Astrocyte (in vitro differentiated cells and primary cell): ENCODE data around the gene PLA2G4A. TPM values are rescaled to one million over a fixed set of nuclear protein-coding genes. Genes with fewer than 3 reads are reported as not detected.

ENCODE experiments used
- DNase-seq: peaks from one replicate; pipeline ENCODE4 v3.0.0-alpha.2; 2010; ENCODE audit warnings: low read depth
- FAIRE-seq: peaks from 2 replicates; lab custom pipeline; 2011; peaks lifted over from hg19 to GRCh38; lab: Jason Lieb, UNC
- H2AFZ ChIP-seq: 2 replicates; pipeline ENCODE4 v1.6.0; 2012; ENCODE audit warnings: low read depth, low read length, inconsistent platforms
- H3K27ac ChIP-seq: 2 replicates; pipeline ENCODE4 v1.5.1; 2011; ENCODE audit warnings: low read depth, low read length, inconsistent platforms
- H3K27me3 ChIP-seq: 2 replicates; pipeline ENCODE4 v1.6.0; 2011; ENCODE audit warnings: low read length, inconsistent platforms; ENCODE audit not compliant: insufficient read depth
- H3K36me3 ChIP-seq: 2 replicates; pipeline ENCODE4 v1.5.1; 2011; ENCODE audit warnings: low read length, inconsistent platforms; ENCODE audit not compliant: insufficient read depth
- H3K4me1 ChIP-seq: 2 replicates; pipeline ENCODE4 v1.5.1; 2011; ENCODE audit warnings: low read length, inconsistent platforms; ENCODE audit not compliant: insufficient read depth
- H3K4me2 ChIP-seq: 2 replicates; pipeline ENCODE4 v1.6.0; 2012; ENCODE audit warnings: low read length, inconsistent platforms
- H3K4me3 ChIP-seq: 2 replicates; pipeline ENCODE4 v1.5.1; 2011; ENCODE audit warnings: low read depth, mild to moderate bottlenecking, low read length, inconsistent platforms; ENCODE audit not compliant: insufficient read depth
- H3K79me2 ChIP-seq: 2 replicates; pipeline ENCODE4 v1.6.0; 2012; ENCODE audit warnings: mild to moderate bottlenecking, low read length, inconsistent platforms; ENCODE audit not compliant: insufficient read depth
- H3K9ac ChIP-seq: 2 replicates; pipeline ENCODE4 v1.6.0; 2012; ENCODE audit warnings: mild to moderate bottlenecking, low read length, inconsistent platforms
- H3K9me3 ChIP-seq: 2 replicates; pipeline ENCODE4 v1.5.1; 2012; ENCODE audit warnings: low read depth, mild to moderate bottlenecking, low read length, inconsistent platforms; ENCODE audit not compliant: insufficient read depth
- H4K20me1 ChIP-seq: 2 replicates; pipeline ENCODE4 v1.6.0; 2012; ENCODE audit warnings: low read length, inconsistent platforms; ENCODE audit not compliant: insufficient read depth
- H3K27ac Mint-ChIP-seq: one replicate; pipeline ENCODE4 v1.8.0; 2021; ENCODE audit warnings: mild to moderate bottlenecking, mixed read lengths; ENCODE audit not compliant: unreplicated experiment
- H3K27me3 Mint-ChIP-seq: one replicate; pipeline ENCODE4 v1.8.0; 2021; ENCODE audit warnings: low read depth, mixed read lengths; ENCODE audit not compliant: unreplicated experiment
- H3K36me3 Mint-ChIP-seq: one replicate; pipeline ENCODE4 v1.8.0; 2021; ENCODE audit warnings: low read depth, mixed read lengths; ENCODE audit not compliant: unreplicated experiment
- H3K4me1 Mint-ChIP-seq: one replicate; pipeline ENCODE4 v1.8.0; 2021; ENCODE audit warnings: low read depth, mixed read lengths; ENCODE audit not compliant: unreplicated experiment
- H3K4me3 Mint-ChIP-seq: one replicate; pipeline ENCODE4 v1.8.0; 2021; ENCODE audit warnings: mild to moderate bottlenecking, moderate library complexity, mixed read lengths; ENCODE audit not compliant: unreplicated experiment
- H3K9me3 Mint-ChIP-seq: one replicate; pipeline ENCODE4 v1.8.0; 2021; ENCODE audit warnings: mild to moderate bottlenecking, mixed read lengths; ENCODE audit not compliant: unreplicated experiment
- EZH2 ChIP-seq: IDR thresholded peaks from 2 replicates; pipeline ENCODE4 v1.6.1; 2012; ENCODE audit warnings: mild to moderate bottlenecking, low read length, inconsistent platforms; ENCODE audit not compliant: insufficient read depth
- total RNA-seq: library from RNA; stranded (reverse); gene quantifications from 2 replicates; pipeline ENCODE4 v1.2.1, GENCODE V29; 2021
- TF ChIP-seq, protein P1 (sequence below): IDR thresholded peaks from 2 replicates; pipeline ENCODE4 v1.5.1; 2011; ENCODE audit warnings: low read depth, mild to moderate bottlenecking, inconsistent platforms, low read length, moderate library complexity; ENCODE audit not compliant: insufficient read depth

PLA2G4A gene
- total RNA-seq, 1 donor from 2014 or later: 1.4 TPM

DNA sequence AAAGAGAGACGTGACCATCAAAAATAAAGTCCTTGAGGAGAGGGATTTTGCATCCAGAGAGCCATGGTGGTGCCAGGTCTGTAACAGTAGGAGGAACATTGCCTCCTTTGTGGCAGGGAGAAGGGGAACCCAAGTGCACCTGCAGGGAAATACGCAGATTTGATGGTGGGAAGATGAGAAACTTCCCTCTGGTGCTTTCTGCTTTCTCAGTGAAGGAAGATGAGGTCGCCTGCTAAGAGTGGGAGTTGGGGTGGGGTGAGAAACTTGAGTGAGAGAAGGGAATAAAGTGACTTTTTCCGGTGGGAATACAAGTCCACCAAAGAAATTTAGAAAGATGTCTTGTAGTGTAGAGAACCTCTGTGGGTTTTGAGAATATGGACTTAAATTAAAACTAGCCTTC, 9.1 kb downstream of the PLA2G4A start:
- H3K9ac ChIP-seq: no peak overlapping the region
- H3K4me3 Mint-ChIP-seq: no peak overlapping the region
- H3K9me3 Mint-ChIP-seq: no peaks in the 10 kb centered on the region
- H3K4me2 ChIP-seq: no peak overlapping the region
- no peak overlapping the region for H3K27ac Mint-ChIP-seq
- no peaks in the 10 kb centered on the region for H3K4me1 ChIP-seq
- H3K9me3 ChIP-seq: no peaks in the 10 kb centered on the region
- no peaks in the 10 kb centered on the region for H3K36me3 Mint-ChIP-seq
- no peak for DNase-seq
- no peaks in the 10 kb centered on the region for H3K79me2 ChIP-seq
- no peak overlapping the region for H2AFZ ChIP-seq
- no peaks in the 10 kb centered on the region for H3K27me3 Mint-ChIP-seq
- H3K27me3 ChIP-seq: no peaks in the 10 kb centered on the region
- H3K4me1 Mint-ChIP-seq: peaks cover 7% of the 10 kb centered on the region
- H4K20me1 ChIP-seq: no peaks in the 10 kb centered on the region
- no peak overlapping the region for H3K4me3 ChIP-seq
- TF ChIP-seq, protein P1, sequence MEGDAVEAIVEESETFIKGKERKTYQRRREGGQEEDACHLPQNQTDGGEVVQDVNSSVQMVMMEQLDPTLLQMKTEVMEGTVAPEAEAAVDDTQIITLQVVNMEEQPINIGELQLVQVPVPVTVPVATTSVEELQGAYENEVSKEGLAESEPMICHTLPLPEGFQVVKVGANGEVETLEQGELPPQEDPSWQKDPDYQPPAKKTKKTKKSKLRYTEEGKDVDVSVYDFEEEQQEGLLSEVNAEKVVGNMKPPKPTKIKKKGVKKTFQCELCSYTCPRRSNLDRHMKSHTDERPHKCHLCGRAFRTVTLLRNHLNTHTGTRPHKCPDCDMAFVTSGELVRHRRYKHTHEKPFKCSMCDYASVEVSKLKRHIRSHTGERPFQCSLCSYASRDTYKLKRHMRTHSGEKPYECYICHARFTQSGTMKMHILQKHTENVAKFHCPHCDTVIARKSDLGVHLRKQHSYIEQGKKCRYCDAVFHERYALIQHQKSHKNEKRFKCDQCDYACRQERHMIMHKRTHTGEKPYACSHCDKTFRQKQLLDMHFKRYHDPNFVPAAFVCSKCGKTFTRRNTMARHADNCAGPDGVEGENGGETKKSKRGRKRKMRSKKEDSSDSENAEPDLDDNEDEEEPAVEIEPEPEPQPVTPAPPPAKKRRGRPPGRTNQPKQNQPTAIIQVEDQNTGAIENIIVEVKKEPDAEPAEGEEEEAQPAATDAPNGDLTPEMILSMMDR: no peak
- no peak for TF ChIP-seq EZH2
- H3K36me3 ChIP-seq: no peaks in the 10 kb centered on the region
- FAIRE-seq: no peak
- H3K27ac ChIP-seq: no peak overlapping the region

DNA sequence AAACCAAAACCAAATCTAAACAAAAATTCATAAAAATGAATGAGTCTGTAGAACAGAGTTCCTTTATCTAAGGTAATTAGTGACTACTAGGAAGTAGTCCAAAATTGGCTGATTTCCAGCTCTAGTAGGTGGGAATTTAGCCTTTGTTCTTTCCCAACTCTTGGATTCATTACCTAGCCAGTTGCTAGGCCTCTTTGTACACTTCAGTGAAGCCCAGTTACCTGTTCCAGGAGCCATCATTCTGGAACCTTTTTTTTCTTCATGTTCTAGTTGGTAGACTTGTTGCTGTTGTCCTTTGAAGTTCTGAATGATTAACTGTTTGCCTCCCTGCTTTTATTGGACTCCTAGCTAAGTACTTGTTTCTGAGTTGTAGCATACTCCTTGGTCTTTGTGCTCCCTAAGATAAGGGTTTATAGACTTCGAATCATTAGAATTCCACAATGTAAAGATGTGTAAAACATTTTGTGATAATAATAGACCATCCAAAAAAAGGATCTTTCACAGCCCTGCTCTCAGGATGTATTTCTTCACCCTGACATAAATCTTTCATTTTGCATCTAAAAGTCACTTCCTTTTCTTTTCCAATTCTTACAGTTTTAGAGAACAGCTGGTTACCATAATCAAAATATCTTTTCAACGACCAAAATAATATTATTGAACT, 9.8 kb downstream of the PLA2G4A start:
- H3K36me3 ChIP-seq: no peaks in the 10 kb centered on the region
- no peaks in the 10 kb centered on the region for H3K27me3 Mint-ChIP-seq
- no peaks in the 10 kb centered on the region for H3K9me3 ChIP-seq
- H4K20me1 ChIP-seq: no peaks in the 10 kb centered on the region
- no peak overlapping the region for H3K4me2 ChIP-seq
- no peaks in the 10 kb centered on the region for H3K4me1 ChIP-seq
- H2AFZ ChIP-seq: no peak overlapping the region
- no peak for DNase-seq
- H3K4me3 Mint-ChIP-seq: no peak overlapping the region
- H3K4me1 Mint-ChIP-seq: peaks cover 7% of the 10 kb centered on the region
- H3K9ac ChIP-seq: no peak overlapping the region
- TF ChIP-seq, protein P1: no peak
- TF ChIP-seq EZH2: no peak
- no peak overlapping the region for H3K4me3 ChIP-seq
- H3K27me3 ChIP-seq: no peaks in the 10 kb centered on the region
- no peaks in the 10 kb centered on the region for H3K79me2 ChIP-seq
- H3K27ac ChIP-seq: no peak overlapping the region
- H3K36me3 Mint-ChIP-seq: no peaks in the 10 kb centered on the region
- no peaks in the 10 kb centered on the region for H3K9me3 Mint-ChIP-seq
- FAIRE-seq: no peak
- H3K27ac Mint-ChIP-seq: no peak overlapping the region

DNA sequence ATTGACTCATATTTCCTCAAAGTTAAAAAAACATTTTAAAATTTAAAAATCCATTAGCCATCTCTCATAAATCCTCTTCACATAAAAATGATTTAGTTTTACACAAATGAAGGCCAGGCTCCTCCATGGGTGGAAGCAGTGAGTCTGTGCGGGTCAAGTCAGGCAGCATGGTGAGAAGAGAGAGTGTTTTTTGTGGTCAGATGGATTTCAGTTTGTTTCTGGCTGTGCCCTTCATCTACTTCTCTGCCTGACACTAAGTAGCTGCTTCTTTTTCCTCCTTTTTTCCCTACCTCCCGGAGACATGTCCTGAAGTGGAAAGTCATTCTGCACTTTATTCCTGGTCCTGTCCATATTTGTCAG, 10.3 kb downstream of the PLA2G4A start:
- DNase-seq: no peak
- H3K27ac ChIP-seq: no peak overlapping the region
- TF ChIP-seq EZH2: no peak
- TF ChIP-seq, protein P1: no peak

More for the DNA sequence above, 10.3 kb downstream of the PLA2G4A start:
- Histone ChIP-seq H2AFZ (no peak overlapping the region), H4K20me1 (no peaks in the 10 kb centered on the region), H3K27me3 (no peaks in the 10 kb centered on the region), H3K9ac (no peak overlapping the region), H3K4me1 (no peaks in the 10 kb centered on the region), H3K4me2 (no peak overlapping the region), H3K36me3 (no peaks in the 10 kb centered on the region), H3K79me2 (no peaks in the 10 kb centered on the region), H3K4me3 (no peak overlapping the region), H3K9me3 (no peaks in the 10 kb centered on the region)
- no peaks in the 10 kb centered on the region for H3K27me3 Mint-ChIP-seq
- no peaks in the 10 kb centered on the region for H3K36me3 Mint-ChIP-seq
- peaks cover 7% of the 10 kb centered on the region for H3K4me1 Mint-ChIP-seq
- no peaks in the 10 kb centered on the region for H3K9me3 Mint-ChIP-seq
- H3K4me3 Mint-ChIP-seq: no peak overlapping the region
- FAIRE-seq: no peak
- H3K27ac Mint-ChIP-seq: no peak overlapping the region
